HS-5 (cell line): ENCODE data around the gene SIRPB2.
A peak's percentile ranks its signal among the peaks of the same experiment; 100 is the strongest.

Experiments
- DNase-seq: peaks from one replicate; pipeline ENCODE4 v3.0.0-alpha.2; 2012; ENCODE audit warnings: low read depth

The SIRPB2 gene

GRCh38 chr20:1440024-1440423 is 51.2 kb downstream of the SIRPB2 start:
- DNase-seq = no peak

GRCh38 chr20:1438361-1438760 is 52.9 kb downstream of the SIRPB2 start:
- no peak for DNase-seq

DNA sequence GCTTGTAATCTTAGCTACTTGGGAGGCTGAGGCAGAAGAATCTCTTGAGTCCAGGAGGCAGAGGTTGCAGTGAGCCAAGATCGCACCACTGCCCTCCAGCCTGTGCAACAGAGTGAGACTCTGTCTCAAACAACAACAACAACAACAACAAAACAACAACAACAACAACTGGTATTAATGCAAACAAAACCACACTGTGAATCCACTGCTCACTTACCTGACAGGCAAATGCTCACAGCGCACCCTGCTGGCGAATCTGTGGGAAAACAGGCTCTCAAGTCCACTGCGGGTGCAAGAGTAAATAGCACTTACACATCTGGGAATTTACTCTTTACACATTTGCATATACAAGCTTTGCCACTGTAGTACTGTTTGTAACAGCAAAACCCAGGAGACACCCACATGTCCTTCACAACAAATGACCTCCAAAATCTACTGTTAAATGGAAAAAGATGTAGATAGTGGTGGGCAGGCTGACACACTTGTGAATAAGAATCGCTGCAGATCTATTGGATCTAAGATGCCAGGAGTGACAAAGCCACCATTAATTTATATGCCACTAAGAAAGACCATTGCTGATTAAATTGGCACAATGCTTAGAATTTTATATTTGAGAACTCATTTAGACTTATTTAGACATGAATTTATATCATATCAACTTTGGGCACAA is 53.9 kb downstream of the SIRPB2 start:
- DNase-seq = no peak

GRCh38 chr20:1436263-1436662 is 55.0 kb downstream of the SIRPB2 start:
- no peak for DNase-seq

DNA sequence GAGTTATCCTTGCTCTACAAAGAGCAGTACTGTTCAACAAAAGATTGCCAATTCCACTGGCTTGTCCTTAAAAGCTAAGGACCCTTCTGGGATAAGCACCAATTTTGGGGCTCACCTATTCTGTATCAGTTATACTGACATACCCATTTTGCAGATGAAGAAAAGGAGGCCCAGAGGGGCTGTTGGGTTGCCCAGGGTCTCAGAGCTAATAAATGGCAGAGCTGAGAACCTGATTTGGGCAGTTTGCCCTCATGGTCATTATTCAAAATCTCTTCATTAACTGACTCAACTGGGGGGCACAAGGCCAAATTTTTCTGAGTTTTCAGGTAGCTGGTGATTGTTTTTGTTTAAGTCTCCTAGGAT is 55.9 kb downstream of the SIRPB2 start:
- no peak for DNase-seq

DNA sequence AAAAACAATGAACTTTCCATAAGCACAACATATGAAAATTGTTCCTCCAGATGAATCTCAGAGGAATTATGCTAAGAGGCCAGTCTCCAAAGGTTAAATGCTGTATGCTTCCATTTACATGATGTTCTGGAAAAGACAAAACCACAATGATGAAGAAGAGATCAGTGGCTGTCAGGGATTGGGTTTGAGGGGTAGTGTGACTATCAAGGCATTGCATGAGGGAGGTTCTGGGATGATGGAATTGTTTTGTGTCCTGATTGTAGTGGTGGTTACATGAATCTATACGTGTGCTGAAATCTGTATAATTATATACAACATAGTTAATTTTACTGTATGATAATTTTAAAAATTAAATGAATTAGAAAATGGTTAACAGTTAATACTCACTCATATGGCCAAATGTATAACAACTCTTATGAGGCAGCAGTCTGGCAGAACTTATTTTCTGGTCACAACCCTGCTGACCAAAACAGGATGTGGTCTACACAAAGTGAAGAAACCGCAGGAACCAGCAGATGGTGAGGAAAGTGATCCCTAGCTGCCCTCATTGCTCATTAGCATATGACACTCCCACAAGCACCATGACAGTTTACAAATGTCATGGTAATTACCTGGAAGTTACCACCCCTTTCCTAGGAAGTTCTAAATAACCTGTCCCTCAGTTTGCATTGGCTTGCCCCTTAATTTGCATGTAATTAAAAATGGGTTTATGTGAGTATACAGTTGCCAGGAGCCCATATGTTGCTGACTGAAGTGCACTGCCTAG is 56.5 kb downstream of the SIRPB2 start:
- DNase-seq = peak; percentile 85

- no peak for DNase-seq
These were observed 60.1 kb downstream of the SIRPB2 start for GRCh38 chr20:1431158-1431557.

GRCh38 chr20:1430004-1430451 is 61.2 kb downstream of the SIRPB2 start:
- no peak for DNase-seq

GRCh38 chr20:1429143-1429728 is 62.0 kb downstream of the SIRPB2 start:
- no peak for DNase-seq

DNA sequence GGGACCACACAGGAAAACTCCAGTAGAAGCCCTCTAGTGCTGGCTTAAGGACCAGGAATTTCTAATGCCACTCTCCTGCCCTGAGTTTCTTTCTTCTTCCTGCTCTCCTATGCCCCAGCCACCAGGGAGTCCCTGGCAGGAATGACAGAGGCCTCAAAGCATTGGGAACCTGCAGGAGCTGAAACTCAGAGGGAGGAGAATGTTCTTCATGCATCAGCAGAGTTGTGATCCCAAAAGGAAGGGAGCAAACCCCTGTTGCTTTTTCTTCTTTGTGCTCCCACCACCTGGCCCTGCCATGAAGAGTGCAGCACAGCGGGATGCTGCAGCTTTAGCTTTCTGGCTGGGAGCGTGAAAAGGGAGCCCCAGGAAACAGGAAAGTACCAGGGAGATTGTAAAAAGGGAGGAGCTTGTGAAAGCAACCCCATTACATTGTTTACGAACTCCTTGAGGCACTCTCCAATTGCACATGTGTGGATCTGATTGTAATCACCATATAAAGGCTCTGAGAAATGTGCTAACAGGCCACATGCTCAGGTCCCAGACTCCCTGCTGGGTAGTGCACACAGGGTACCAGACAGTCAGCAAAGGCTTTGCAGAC is 63.7 kb downstream of the SIRPB2 start:
- DNase-seq = no peak

- no peak for DNase-seq
These were observed 64.9 kb downstream of the SIRPB2 start for GRCh38 chr20:1426231-1426849.
